Adrenal gland (tissue), 12 donors: Measurements from ENCODE around the gene BRMS1. TPM values are rescaled to one million over a fixed set of nuclear protein-coding genes. Genes with fewer than 3 reads are reported as not detected.

Source experiments
- DNase-seq, 7 donors: peaks; one replicate each; pipeline ENCODE4 v3.0.0-alpha.2; 2019 to 2020
- H3K27ac ChIP-seq, 5 donors: fragments of 200-600 bp; sonication (generic) in 4 of 5; 1 replicate in 3 of 5; 2 replicates in 2 of 5; pipeline versions ENCODE4 v1.5.1 to v1.8.0; 2016 to 2020; ENCODE audit warnings: mild to moderate bottlenecking in 1 of 5
- H3K27me3 ChIP-seq: fragments of 200-600 bp; 2 replicates; pipeline ENCODE4 v1.8.0; 2021
- H3K36me3 ChIP-seq, 2 donors: fragments of 200-600 bp; replicated peaks in 1 of 2; 1 replicate in 1 of 2; 2 replicates in 1 of 2; pipeline versions ENCODE4 v1.5.1 to v1.8.0; 2018 to 2022
- H3K4me1 ChIP-seq, 2 donors: fragments of 200-600 bp; replicated peaks in 1 of 2; 1 replicate in 1 of 2; 2 replicates in 1 of 2; pipeline versions ENCODE4 v1.5.1 to v1.8.0; 2018 to 2021
- H3K4me3 ChIP-seq, 4 donors: fragments of 200-600 bp; sonication (generic) in 3 of 4; one replicate each; pipeline ENCODE4 v1.5.1; 2016 to 2018
- H3K9me3 ChIP-seq, 3 donors: fragments of 200-600 bp; sonication (generic) in 1 of 3; replicated peaks in 1 of 3; 1 replicate in 2 of 3; 2 replicates in 1 of 3; pipeline versions ENCODE4 v1.5.1 to v1.8.0; 2016 to 2021
- POLR2A ChIP-seq, 2 donors: fragments of 450-650 bp; IDR thresholded peaks; one replicate each; pipeline ENCODE4 v1.6.1; 2017; ENCODE audit warnings: antibody characterized with exemption in 2 of 2, mild to moderate bottlenecking in 2 of 2, moderate library complexity in 1 of 2
- WGBS, 4 donors: extraction: QIAGEN DNeasy Blood & Tissue Kit in 2 of 4; methylation state at CpG; one replicate each; pipeline versions ENCODE4 v1.1.5 to v1.1.7; 2013 to 2017; 5-methylcytosine and 5-hydroxymethylcytosine counted together
- intact Hi-C, 2 donors: fragments of 100-400 bp; cut with DNase I; formaldehyde crosslinking; loops; one replicate each; pipeline versions ENCODE4 v1.14.1 to v1.15.0; 2022 to 2023
- polyA plus RNA-seq, 3 donors: library from polyadenylated mRNA; stranded (reverse); fragments of 200-250 nt in 2 of 3; fragments of 350-450 nt in 1 of 3; fragmentation: Illumina TruSeq in 1 of 3; extraction: RNeasy Lipid Tissue Mini Kit (QIAGEN cat#74804) in 1 of 3; gene quantifications; one replicate each; pipeline ENCODE4 v1.2.3, GENCODE V29; 2013 to 2014
- total RNA-seq, 9 donors: library from RNA; depleted of rRNA in 4 of 9; stranded (reverse); fragments of >200 nt in 4 of 9; fragments of 120-200 nt in 1 of 9; fragmentation: NEBNext Ultra II Directional in 1 of 9; extraction: Animal tissue kit (Norgen Biotek cat#: 25700) in 1 of 9; gene quantifications; one replicate each; pipeline versions ENCODE4 v1.1.0 to v1.2.4, GENCODE V29; 2013 to 2023
- TF ChIP-seq, protein P1 (sequence below), 6 experiments: fragments of 450-650 bp in 4 of 6; fragments of 200-600 bp in 2 of 6; sonication (generic) in 1 of 6; IDR thresholded peaks; 1 replicate in 5 of 6; 2 replicates in 1 of 6; pipeline versions ENCODE4 v1.5.1 to v1.8.0; 2016 to 2021; ENCODE audit warnings: antibody characterized with exemption in 6 of 6, mild to moderate bottlenecking in 2 of 6, moderate library complexity in 1 of 6
- donor health status: healthy with polysubstance abuse.
- donor health status: Bipolar disorder and iron deficiency.
- donor health status: DM: yes; HTN: yes; CAD: no.
- donor health status: DM: no; HTN: no; CAD: no.
- donor health status: DM: no; HTN: no; CAD: no.
- donor health status: DM: yes; HTN: yes; CAD: no.

The BRMS1 gene
- total and polyA plus RNA-seq, 12 donors = 22.4 to 55.3 (median 41.7) TPM

DNA sequence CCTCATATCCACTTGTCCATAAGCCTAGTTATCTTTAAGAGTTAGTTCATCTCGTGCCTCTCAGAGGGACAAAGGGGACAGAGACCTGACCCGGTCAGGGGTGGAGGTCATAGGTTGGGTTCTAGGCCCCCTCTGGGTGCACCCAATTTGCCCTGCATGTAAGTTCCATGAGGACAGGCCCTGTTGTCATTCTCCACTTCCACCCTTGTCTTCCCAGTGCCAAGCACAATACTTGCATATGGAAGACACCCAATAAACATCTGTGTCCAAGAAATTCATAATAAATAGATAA lies 54.6 kb downstream of the BRMS1 start:
- TF ChIP-seq POLR2A (IDR thresholded peaks at IDR 0.05) = no peak
- TF ChIP-seq, protein P1, sequence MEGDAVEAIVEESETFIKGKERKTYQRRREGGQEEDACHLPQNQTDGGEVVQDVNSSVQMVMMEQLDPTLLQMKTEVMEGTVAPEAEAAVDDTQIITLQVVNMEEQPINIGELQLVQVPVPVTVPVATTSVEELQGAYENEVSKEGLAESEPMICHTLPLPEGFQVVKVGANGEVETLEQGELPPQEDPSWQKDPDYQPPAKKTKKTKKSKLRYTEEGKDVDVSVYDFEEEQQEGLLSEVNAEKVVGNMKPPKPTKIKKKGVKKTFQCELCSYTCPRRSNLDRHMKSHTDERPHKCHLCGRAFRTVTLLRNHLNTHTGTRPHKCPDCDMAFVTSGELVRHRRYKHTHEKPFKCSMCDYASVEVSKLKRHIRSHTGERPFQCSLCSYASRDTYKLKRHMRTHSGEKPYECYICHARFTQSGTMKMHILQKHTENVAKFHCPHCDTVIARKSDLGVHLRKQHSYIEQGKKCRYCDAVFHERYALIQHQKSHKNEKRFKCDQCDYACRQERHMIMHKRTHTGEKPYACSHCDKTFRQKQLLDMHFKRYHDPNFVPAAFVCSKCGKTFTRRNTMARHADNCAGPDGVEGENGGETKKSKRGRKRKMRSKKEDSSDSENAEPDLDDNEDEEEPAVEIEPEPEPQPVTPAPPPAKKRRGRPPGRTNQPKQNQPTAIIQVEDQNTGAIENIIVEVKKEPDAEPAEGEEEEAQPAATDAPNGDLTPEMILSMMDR (IDR thresholded peaks at IDR 0.05) = no peak
- Histone ChIP-seq H3K27ac (peak overlapping the region in 1 of 5 donors; percentile 90), H3K9me3 (no peaks in the 10 kb centered on the region), H3K27me3 (peaks cover 8% of the 10 kb centered on the region), H3K36me3 (no peaks in the 10 kb centered on the region), H3K4me3 (no peak overlapping the region), H3K4me1 (peaks cover 12 to 36% of the 10 kb centered on the region in 2 donors)
- intact Hi-C loops = no loop called here
- no peak for DNase-seq
- 68 to 81% (median 76%) methylated on average over 2 of the region's 2 CpGs for WGBS, 4 donors

DNA sequence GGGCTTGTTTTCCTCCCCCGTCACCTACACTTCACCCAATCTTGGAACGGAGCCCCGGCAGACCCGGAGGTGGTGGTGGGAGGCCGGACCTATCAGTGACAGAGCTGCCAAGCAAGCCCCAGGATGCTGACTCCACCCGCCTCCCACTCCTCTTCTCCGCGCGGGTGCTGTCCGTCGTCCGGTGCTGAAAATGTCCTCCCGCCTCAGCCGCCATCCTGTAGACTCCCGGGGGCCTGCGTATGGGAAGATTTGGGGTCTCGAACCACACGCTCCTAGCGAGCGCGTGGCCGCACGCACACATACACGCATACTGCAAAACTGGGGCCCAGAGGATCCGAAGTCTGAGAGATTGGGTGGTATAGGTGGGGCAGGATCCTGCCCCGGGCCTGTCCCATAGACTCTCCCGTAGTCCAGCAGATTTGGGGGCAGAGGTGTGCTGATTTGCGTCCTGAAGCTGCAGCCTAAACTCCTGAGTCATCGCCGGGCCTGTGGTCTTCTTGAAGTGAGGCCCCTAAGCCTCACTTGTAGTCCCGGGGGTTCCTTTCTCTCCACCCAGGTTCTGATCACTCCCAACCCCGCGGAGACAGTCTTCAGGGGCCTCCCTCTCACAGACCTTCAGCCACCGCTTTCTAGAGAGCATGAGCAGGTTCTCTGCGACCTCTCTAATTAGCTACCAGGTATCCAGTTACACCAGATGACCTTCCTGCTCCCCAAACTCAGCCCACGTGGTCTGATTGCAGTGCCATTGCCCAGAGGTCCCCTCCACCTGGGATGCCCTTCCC lies 55.2 kb downstream of the BRMS1 start:
- intact Hi-C loops = loop anchor here in 1 of 2 donors (10.0 kb wide), 1 partner anchor 65 kb away; no protein-coding TSS in a partner anchor
- Histone ChIP-seq H3K27ac (peak overlapping the region; percentile 44 to 93 (median 78)), H3K4me3 (peak overlapping the region in 3 of 4 donors; percentile 25 to 73 (median 60)), H3K27me3 (peaks cover 8% of the 10 kb centered on the region), H3K9me3 (no peaks in the 10 kb centered on the region), H3K4me1 (peaks cover 12 to 40% of the 10 kb centered on the region in 2 donors), H3K36me3 (no peaks in the 10 kb centered on the region)
- TF ChIP-seq, protein P1 (IDR thresholded peaks at IDR 0.05) = no peak
- peak in 1 of 2 donors; percentile 42 for TF ChIP-seq POLR2A (IDR thresholded peaks at IDR 0.05)
- WGBS, 4 donors = 9 to 22% (median 12%) methylated on average over 13 to 36 of the region's 36 CpGs
- peak in 5 of 7 donors; percentile 78 to 83 (median 78) for DNase-seq

DNA sequence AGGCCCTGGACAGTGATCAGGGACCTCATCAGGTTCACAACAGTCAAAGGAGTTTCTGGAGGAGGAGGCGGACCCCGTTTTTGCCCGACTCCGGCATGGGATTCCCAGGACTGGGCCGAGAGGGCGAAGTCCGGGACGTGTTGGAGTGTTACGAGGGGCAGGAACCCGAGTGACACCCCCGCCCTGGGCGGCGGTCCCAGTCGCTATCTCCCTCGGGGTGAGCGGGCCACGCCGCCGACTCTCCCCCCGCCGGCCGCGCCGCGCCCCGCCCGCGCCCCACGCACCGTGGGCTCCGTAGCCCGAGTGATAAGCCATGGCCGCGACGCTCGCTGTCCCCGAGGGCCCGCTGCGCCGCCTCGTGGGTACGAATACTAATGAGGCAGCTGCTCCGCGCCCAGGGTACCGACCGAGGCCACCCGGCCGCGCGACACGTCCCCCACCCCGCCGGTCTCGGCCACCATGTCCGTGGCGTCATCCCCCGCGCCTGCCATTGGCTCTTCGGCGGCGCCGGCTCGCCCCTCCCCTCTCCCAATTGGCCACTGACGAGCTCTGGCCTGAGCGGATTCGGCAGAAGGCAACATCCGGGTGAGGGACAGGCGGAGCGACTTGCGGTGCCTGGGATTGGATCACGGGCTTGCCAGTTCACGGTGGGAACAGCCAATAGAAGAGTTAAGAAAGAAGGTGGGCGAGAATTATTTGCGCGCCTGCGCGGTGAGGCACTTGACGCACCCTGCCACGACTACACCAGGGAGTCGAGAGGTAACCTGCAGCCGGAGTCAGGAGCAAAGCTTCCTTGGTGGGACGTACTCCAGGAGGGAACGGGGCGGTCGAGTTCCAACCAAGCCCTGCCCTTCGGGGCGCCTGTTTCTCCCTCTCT lies 56.0 kb downstream of the BRMS1 start, which contains the start of gene YIF1A:
Gene YIF1A, minus strand, starts transcription at position 473 of the 877 bp plus-strand sequence. Its CDS starts 158 bp downstream, at position 315.
- Histone ChIP-seq H3K27me3 (peaks cover 8% of the 10 kb centered on the region), H3K36me3 (no peaks in the 10 kb centered on the region), H3K4me3 (peak within 1 kb of the TSS; percentile 33 to 74 (median 66)), H3K4me1 (peaks cover 12 to 40% of the 10 kb centered on the region in 2 donors), H3K27ac (peak within 1 kb of the TSS; percentile 78 to 93 (median 90)), H3K9me3 (no peaks in the 10 kb centered on the region)
- TF ChIP-seq, protein P1 (IDR thresholded peaks at IDR 0.05) = peak in 1 of 6 experiments; percentile 8
- TF ChIP-seq POLR2A (IDR thresholded peaks at IDR 0.05) = peak; percentile 88 to 91
- intact Hi-C loops = loop anchor here in 1 of 2 donors (10.0 kb wide), 1 partner anchor 64 kb away; no protein-coding TSS in a partner anchor
- peak; percentile 98 to 100 (median 99) for DNase-seq
- 0 to 1% (median 0%) methylated on average over 16 to 87 of the region's 87 CpGs for WGBS, 4 donors
